BJ (cell line): ENCODE results near the gene SRGAP2C. TPM values are rescaled to one million over a fixed set of nuclear protein-coding genes. Genes with fewer than 3 reads are reported as not detected.
"Not testable (repeated sequence)": the region's sequence is repeated elsewhere in the genome, so short reads cannot be mapped to it uniquely, and the experiment has no call there.

Source experiments
- CTCF ChIA-PET: fragments of 350-600 bp; formaldehyde crosslinking; extraction: SDS; loops from one replicate; lab custom pipeline; 2021; ENCODE audit warnings: antibody characterized with exemption, inconsistent platforms; lab: Yijun Ruan, JAX
- POLR2A ChIA-PET: fragments of 300-600 bp; sonication (Branson Sonifier 250); formaldehyde crosslinking; extraction: SDS; loops from one replicate; lab custom pipeline; 2021; ENCODE audit warnings: antibody characterized with exemption; lab: Charles Lee
- DNase-seq: peaks from one replicate; pipeline ENCODE4 v3.0.0-alpha.2; 2011; ENCODE audit warnings: low read depth
- H3K27me3 ChIP-seq: 2 replicates; pipeline ENCODE4 v1.6.0; 2011; ENCODE audit warnings: low read length; ENCODE audit not compliant: control insufficient read depth, insufficient read depth
- H3K36me3 ChIP-seq: 2 replicates; pipeline ENCODE4 v1.5.1; 2011; ENCODE audit warnings: low read length; ENCODE audit not compliant: control insufficient read depth, insufficient read depth
- H3K4me3 ChIP-seq: 2 replicates; pipeline ENCODE4 v1.5.1; 2011; ENCODE audit warnings: low read depth, mild to moderate bottlenecking, control low read depth, low read length
- polyA plus RNA-seq: library from polyadenylated mRNA; depleted of rRNA; stranded (reverse); fragments of >200 nt; gene quantifications from 2 replicates; pipeline ENCODE4 v1.2.3, GENCODE V29; 2011

SRGAP2C gene
- polyA plus RNA-seq, 1 experiment, result 5.0 TPM

DNA sequence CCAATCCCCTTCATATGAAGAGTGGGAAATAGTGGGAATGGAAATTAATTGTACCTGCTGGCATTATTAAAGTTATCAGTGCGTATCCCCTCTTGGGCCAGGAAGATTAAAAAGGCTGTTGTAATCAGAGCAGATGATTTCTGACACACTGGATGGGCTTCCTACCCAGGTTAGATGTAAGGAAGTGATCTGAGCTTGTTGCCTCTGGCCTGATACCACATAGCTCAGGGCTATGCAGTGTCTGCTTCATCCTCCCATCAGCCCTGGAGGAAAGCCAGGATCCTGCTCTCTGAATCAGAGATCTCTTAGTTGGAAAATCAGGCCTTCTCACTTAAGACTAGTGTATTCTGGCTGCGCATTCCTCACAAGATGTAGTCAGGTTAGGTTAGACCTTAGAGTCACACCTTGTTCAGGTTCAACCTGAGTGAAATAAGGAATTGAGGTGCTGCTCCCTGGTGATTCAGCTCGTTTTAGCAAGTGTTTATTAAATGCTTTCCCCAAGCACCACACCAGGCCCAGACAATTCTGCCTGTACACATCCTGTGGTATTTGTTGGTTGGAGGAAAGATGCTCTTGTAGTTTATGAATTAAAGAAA is 158.6 kb downstream of the SRGAP2C start:
- CTCF ChIA-PET, H3K27me3 ChIP-seq, H3K4me3 ChIP-seq, H3K36me3 ChIP-seq, POLR2A ChIA-PET, DNase-seq: not testable (repeated sequence)

DNA sequence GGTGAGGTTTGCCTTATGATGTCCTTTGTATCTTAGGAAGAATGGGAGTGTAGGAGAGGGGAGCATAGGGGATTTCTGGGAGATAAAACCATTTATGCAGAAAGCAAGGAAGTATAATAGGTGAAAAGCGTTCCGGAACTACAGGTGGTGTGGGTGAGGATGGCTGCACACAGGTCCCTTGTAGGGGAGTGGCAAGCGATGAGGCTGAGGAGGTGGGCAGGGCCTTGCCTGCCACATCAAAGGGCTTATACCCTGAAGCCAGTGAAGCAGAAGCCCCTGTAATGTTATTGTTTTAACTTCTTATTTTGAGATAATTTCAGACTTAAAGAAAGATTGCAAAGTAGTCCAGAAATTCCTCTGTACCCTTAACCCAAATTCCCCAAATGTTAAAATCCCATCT is 159.6 kb downstream of the SRGAP2C start:
- DNase-seq, H3K27me3 ChIP-seq, H3K4me3 ChIP-seq, CTCF ChIA-PET, H3K36me3 ChIP-seq, POLR2A ChIA-PET: not testable (repeated sequence)

GRCh38 chr1:121346654-121347053 is 161.9 kb downstream of the SRGAP2C start:
- DNase-seq, H3K27me3 ChIP-seq, POLR2A ChIA-PET, H3K36me3 ChIP-seq, CTCF ChIA-PET, H3K4me3 ChIP-seq: not testable (repeated sequence)

DNA sequence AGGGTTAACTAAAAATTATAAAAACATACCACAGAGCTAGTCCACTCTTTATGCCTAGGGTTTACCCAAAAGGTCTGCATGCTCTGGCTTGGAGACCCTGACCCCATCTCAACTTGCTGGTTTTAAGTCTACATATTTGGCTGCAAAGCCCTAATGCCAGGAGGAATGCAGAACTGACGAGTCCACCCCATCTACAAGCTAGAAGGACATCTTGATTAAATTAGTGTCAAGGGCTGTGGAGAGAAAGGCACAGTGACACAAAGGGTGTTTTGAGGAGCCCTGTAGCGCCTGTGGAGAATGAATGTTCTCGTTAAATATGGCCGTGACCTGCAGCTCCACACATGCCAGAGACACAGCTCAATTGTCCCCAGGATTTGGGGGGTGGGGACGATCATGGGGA is 162.7 kb downstream of the SRGAP2C start:
- POLR2A ChIA-PET, H3K36me3 ChIP-seq, H3K27me3 ChIP-seq, CTCF ChIA-PET, DNase-seq, H3K4me3 ChIP-seq: not testable (repeated sequence)

GRCh38 chr1:121348115-121348514 is 163.3 kb downstream of the SRGAP2C start:
- DNase-seq, H3K27me3 ChIP-seq, H3K36me3 ChIP-seq, POLR2A ChIA-PET, H3K4me3 ChIP-seq, CTCF ChIA-PET: not testable (repeated sequence)

DNA sequence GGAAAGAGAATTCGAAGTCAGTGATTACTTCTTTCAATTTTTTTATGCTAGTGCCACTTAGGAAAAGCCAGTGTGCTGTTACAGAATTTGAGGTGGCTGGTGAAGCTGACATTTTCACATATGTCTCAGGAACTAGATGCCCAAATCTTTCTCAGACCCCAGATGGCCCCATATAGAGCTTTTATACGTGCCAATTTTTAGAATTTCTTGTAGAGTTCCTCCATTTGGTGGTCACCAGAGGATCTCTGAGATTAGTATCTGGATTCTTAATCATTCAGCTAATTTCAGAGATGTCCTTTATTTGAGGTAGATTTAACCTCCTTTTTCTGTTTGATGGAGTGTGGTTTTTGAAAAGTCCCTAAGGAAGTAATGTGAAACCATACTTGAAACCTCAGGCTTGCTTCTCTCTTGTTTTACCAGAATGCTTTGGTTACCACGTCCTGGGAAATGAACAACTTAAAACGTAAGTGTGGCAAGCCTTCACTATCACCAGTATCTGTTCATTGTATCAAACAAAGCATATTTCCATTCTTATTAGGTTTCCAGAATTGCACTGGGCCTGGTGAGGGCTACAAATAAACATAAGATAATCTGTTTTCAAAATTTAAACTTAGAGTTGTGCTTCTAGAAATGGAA is 164.7 kb downstream of the SRGAP2C start:
- H3K4me3 ChIP-seq, H3K36me3 ChIP-seq, POLR2A ChIA-PET, CTCF ChIA-PET, H3K27me3 ChIP-seq, DNase-seq: not testable (repeated sequence)

DNA sequence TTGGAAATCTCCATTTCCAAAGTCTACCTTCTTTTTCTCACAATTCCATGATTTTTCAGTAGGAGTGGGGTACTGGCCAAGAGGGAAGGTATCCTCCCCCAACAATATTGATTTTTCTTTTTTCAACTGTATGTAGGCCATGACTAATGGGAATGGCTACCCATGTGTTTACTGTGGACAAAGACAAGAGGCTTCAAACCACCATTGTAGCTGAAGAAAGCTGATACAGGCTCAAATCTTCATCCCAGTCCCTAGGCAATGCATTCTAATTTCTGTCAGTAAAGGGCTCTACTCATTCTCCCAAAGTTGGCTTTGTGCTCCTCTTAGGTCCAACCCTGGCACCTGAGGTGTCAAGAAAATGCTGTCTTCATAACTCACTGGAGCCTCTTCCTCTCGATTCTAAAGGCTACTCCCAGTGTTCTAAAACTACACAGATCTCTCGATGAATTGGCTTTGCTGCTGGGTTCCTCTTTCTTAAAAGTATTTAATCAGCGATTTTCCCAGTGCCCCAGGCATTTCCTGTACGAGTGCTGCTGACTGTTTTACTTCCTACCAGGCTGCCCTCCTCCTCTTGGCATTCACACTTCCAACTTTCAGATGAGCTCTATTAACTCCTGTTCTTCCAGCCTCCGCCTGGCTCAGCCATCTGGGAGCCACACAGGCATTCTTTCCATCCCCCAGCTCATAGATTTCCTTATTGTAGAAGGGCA is 171.1 kb downstream of the SRGAP2C start:
- DNase-seq, H3K36me3 ChIP-seq, POLR2A ChIA-PET, H3K4me3 ChIP-seq, CTCF ChIA-PET, H3K27me3 ChIP-seq: not testable (repeated sequence)

DNA sequence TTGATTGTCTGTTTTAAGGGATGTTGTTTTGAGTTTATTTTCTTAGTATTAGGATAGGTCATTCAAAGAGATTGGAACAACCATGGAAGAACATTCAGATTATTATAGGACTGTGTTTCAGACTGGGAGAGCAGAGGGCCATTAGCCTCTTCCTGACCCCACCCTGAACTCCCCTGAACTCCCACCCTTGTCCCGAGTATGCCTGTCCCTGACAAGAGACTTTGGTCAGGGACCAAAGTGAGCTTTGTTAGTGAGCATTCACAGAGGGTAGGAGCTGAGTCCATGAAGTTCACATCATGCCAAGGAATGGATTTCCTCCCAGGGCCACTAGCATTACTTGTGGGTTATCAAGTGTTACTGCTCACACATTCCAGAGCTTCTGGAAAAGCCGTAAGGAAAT is 172.0 kb downstream of the SRGAP2C start:
- POLR2A ChIA-PET, result not testable (repeated sequence)

GRCh38 chr1:121360531-121360930 is 175.8 kb downstream of the SRGAP2C start:
- DNase-seq, H3K4me3 ChIP-seq, H3K27me3 ChIP-seq, POLR2A ChIA-PET, H3K36me3 ChIP-seq, CTCF ChIA-PET: not testable (repeated sequence)

More for the DNA sequence above, 172.0 kb downstream of the SRGAP2C start:
- H3K4me3 ChIP-seq, CTCF ChIA-PET, H3K27me3 ChIP-seq, H3K36me3 ChIP-seq, DNase-seq: not testable (repeated sequence)

DNA sequence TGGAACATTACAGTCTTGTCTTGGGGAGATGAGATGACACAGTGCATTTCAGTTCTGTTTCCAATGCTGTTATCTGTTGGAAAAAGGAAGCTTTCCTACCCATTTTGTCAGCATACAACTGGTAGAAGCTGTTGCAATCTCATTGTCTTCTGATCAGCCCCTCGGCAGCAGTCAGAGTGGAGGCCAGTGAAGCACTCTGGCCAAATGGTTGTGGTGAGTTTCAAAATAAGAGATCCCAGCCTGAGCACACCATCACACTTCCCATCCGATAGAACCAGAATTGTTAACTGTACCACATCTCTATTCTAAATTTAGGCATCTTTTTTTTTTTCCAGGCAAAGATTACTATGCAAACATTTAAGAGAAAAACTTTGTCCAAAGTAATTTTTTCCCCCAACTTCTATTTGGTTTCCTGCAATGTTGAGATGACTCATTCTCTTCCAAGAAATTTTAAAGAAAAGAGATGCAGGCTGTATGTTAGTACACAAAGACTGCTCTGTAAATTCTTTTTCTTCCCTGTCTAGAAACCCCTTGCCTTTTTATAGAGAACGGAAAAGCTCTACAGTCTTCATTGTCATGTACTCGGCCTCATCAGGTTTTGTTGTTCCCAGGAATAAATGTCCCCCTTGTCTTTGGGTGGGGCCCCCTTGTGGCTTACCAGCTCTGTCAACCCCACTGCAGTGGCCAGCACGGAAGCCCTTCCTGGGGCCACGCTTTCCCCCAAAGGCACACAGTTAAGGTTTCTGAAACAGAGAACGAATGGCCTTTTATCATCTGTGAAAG is 176.9 kb downstream of the SRGAP2C start:
- H3K36me3 ChIP-seq, CTCF ChIA-PET, POLR2A ChIA-PET: not testable (repeated sequence)

GRCh38 chr1:121362234-121362883 is 177.6 kb downstream of the SRGAP2C start:
- H3K4me3 ChIP-seq, DNase-seq, H3K27me3 ChIP-seq, CTCF ChIA-PET, POLR2A ChIA-PET, H3K36me3 ChIP-seq: not testable (repeated sequence)

More for the DNA sequence above, 176.9 kb downstream of the SRGAP2C start:
- not testable (repeated sequence) for H3K27me3 ChIP-seq, H3K4me3 ChIP-seq, DNase-seq

DNA sequence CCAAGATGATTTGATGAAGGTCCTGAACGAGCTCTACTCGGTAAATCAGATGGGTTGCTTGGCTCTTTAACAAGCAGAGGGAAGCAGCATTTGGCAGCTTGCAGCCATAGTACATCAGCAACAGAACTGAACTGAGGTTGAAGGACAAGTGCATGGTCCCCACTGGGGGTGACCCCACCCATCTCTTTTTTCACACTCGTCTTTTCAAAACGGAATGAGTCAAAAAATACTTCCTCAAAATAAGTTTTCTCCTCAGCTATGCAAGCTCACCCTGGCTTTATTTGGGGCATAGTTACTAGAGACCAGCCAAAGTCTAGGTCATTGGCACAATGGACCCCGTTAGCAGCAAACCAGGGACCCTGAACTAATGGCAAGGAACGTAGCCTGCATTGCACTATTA is 180.5 kb downstream of the SRGAP2C start:
- CTCF ChIA-PET, result not testable (repeated sequence)

More for the DNA sequence above, 180.5 kb downstream of the SRGAP2C start:
- H3K4me3 ChIP-seq, POLR2A ChIA-PET, H3K27me3 ChIP-seq, DNase-seq, H3K36me3 ChIP-seq: not testable (repeated sequence)
